Measurements from ENCODE around the gene PCDHGA7. TPM values are rescaled to one million over a fixed set of nuclear protein-coding genes. Genes with fewer than 3 reads are reported as not detected.
"Not testable (repeated sequence)": the region's sequence is repeated elsewhere in the genome, so short reads cannot be mapped to it uniquely, and the experiment has no call there.

Gene PCDHGA7
- total RNA-seq, 1 experiment from 2014 or later: 0.18 TPM

GRCh38 chr5:141413540-141414069, 31.1 kb downstream of the PCDHGA7 start:
- no peak for DNase-seq (ENCODE audit: low read depth, low spot score)
- ChIA-PET POLR2A (no interaction called here), CTCF (interaction anchor here (0.6 to 2.2 kb wide), 10 partner anchors 11 to 244 kb away, joined by 3 to 11 read pairs (median 4); partner anchors contain the start of genes PCDHB14, PCDHGA1, PCDHGA9 and PCDHGB2)
- Histone ChIP-seq H3K27ac (ENCODE audit: low read length) (no peak overlapping the region), H3K36me3 (ENCODE audit: control insufficient read depth, insufficient read depth, low read length) (no peaks in the 10 kb centered on the region), H3K27me3 (ENCODE audit: control insufficient read depth, insufficient read depth, low read length) (no peaks in the 10 kb centered on the region), H3K4me1 (ENCODE audit: control insufficient read depth, insufficient read depth, low read length) (no peaks in the 10 kb centered on the region; the same call in 1 of the 2 replicates), H3K4me3 (ENCODE audit: low read depth in 2 of 2, low read length in 2 of 2) (no peak overlapping the region), H3K9me3 (ENCODE audit: control insufficient read depth, insufficient read depth, low read depth, low read length) (no peaks in the 10 kb centered on the region)
- no peak for ATAC-seq
- intact Hi-C loops (cut with micrococcal nuclease; ENCODE audit: unreplicated experiment): loop anchor here (2.0 to 10.0 kb wide), 3 partner anchors 49 to 191 kb away; partner anchors contain the start of genes PCDHB14 and PCDHGA5
- in situ Hi-C loops (cut with HindIII; ENCODE audit: low pct_unique_long_range_greater_than_20kb, low sequenced_read_pairs): no loop called here
- TF ChIP-seq TCF7L2 (IDR thresholded peaks at IDR 0.05; ENCODE audit: low read depth, low read length) (no peak), POLR2AphosphoS5 (IDR thresholded peaks at IDR 0.05; ENCODE audit: low read depth, low read length) (no peak), SIN3A (IDR thresholded peaks at IDR 0.05; ENCODE audit: borderline replicate concordance, insufficient read depth, low read depth, low read length) (no peak)
- TF ChIP-seq, protein P1, sequence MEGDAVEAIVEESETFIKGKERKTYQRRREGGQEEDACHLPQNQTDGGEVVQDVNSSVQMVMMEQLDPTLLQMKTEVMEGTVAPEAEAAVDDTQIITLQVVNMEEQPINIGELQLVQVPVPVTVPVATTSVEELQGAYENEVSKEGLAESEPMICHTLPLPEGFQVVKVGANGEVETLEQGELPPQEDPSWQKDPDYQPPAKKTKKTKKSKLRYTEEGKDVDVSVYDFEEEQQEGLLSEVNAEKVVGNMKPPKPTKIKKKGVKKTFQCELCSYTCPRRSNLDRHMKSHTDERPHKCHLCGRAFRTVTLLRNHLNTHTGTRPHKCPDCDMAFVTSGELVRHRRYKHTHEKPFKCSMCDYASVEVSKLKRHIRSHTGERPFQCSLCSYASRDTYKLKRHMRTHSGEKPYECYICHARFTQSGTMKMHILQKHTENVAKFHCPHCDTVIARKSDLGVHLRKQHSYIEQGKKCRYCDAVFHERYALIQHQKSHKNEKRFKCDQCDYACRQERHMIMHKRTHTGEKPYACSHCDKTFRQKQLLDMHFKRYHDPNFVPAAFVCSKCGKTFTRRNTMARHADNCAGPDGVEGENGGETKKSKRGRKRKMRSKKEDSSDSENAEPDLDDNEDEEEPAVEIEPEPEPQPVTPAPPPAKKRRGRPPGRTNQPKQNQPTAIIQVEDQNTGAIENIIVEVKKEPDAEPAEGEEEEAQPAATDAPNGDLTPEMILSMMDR (IDR thresholded peaks at IDR 0.05): no peak
- TF ChIP-seq, protein P2, sequence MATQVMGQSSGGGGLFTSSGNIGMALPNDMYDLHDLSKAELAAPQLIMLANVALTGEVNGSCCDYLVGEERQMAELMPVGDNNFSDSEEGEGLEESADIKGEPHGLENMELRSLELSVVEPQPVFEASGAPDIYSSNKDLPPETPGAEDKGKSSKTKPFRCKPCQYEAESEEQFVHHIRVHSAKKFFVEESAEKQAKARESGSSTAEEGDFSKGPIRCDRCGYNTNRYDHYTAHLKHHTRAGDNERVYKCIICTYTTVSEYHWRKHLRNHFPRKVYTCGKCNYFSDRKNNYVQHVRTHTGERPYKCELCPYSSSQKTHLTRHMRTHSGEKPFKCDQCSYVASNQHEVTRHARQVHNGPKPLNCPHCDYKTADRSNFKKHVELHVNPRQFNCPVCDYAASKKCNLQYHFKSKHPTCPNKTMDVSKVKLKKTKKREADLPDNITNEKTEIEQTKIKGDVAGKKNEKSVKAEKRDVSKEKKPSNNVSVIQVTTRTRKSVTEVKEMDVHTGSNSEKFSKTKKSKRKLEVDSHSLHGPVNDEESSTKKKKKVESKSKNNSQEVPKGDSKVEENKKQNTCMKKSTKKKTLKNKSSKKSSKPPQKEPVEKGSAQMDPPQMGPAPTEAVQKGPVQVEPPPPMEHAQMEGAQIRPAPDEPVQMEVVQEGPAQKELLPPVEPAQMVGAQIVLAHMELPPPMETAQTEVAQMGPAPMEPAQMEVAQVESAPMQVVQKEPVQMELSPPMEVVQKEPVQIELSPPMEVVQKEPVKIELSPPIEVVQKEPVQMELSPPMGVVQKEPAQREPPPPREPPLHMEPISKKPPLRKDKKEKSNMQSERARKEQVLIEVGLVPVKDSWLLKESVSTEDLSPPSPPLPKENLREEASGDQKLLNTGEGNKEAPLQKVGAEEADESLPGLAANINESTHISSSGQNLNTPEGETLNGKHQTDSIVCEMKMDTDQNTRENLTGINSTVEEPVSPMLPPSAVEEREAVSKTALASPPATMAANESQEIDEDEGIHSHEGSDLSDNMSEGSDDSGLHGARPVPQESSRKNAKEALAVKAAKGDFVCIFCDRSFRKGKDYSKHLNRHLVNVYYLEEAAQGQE (IDR thresholded peaks at IDR 0.05; ENCODE audit: insufficient read depth in 1 of 2, low read depth in 2 of 2, low read length in 1 of 2): no peak
- no TSS peak for BruUV-seq (replicated peaks)

DNA sequence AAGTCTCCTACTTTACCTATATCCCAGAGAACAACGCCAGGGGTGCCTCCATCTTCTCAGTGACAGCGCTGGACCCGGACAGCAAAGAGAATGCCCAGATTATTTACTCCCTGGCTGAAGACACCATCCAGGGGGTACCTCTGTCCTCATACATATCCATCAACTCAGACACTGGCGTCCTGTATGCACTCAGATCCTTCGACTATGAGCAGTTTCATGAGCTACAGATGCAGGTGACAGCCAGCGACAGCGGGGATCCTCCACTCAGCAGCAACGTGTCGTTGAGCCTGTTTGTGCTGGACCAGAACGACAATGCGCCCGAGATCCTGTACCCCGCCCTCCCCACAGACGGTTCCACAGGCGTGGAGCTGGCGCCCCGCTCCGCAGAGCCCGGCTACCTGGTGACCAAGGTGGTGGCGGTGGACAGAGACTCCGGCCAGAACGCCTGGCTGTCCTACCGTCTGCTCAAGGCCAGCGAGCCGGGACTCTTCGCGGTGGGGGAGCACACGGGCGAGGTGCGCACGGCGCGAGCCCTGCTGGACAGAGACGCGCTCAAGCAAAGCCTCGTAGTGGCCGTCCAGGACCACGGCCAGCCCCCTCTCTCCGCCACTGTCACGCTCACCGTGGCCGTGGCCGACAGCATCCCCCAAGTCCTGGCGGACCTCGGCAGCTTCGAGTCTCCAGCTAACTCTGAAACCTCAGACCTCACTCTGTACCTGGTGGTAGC, 32.2 kb downstream of the PCDHGA7 start:
- H3K4me1 ChIP-seq (ENCODE audit: control insufficient read depth, insufficient read depth, low read length); POLR2A ChIA-PET; DNase-seq (ENCODE audit: low read depth, low spot score); H3K27ac ChIP-seq (ENCODE audit: low read length); in situ Hi-C loops (cut with HindIII; ENCODE audit: low pct_unique_long_range_greater_than_20kb, low sequenced_read_pairs); H3K27me3 ChIP-seq (ENCODE audit: control insufficient read depth, insufficient read depth, low read length); H3K9me3 ChIP-seq (ENCODE audit: control insufficient read depth, insufficient read depth, low read depth, low read length); H3K36me3 ChIP-seq (ENCODE audit: control insufficient read depth, insufficient read depth, low read length); ATAC-seq; BruUV-seq (replicated peaks); H3K4me3 ChIP-seq (ENCODE audit: low read depth in 2 of 2, low read length in 2 of 2): not testable (repeated sequence)
- CTCF ChIA-PET: interaction anchor here (0.7 to 2.2 kb wide), 2 partner anchors 69 to 191 kb away, joined by 11 to 13 read pairs; partner anchors contain the start of gene PCDHB14
- intact Hi-C loops (cut with micrococcal nuclease; ENCODE audit: unreplicated experiment): loop anchor here (5.0 to 10.0 kb wide), 2 partner anchors 50 to 192 kb away; partner anchors contain the start of genes PCDHB14 and PCDHGA5

- CTCF ChIA-PET: interaction anchor here (0.7 kb wide), 1 partner anchor 69 kb away, joined by 13 read pairs; no protein-coding TSS in a partner anchor
- H3K27ac ChIP-seq (ENCODE audit: low read length); H3K4me3 ChIP-seq (ENCODE audit: low read depth in 2 of 2, low read length in 2 of 2); BruUV-seq (replicated peaks); ATAC-seq; DNase-seq (ENCODE audit: low read depth, low spot score); H3K27me3 ChIP-seq (ENCODE audit: control insufficient read depth, insufficient read depth, low read length); POLR2A ChIA-PET; H3K9me3 ChIP-seq (ENCODE audit: control insufficient read depth, insufficient read depth, low read depth, low read length); H3K4me1 ChIP-seq (ENCODE audit: control insufficient read depth, insufficient read depth, low read length); in situ Hi-C loops (cut with HindIII; ENCODE audit: low pct_unique_long_range_greater_than_20kb, low sequenced_read_pairs); H3K36me3 ChIP-seq (ENCODE audit: control insufficient read depth, insufficient read depth, low read length): not testable (repeated sequence)
- intact Hi-C loops (cut with micrococcal nuclease; ENCODE audit: unreplicated experiment): loop anchor here (10.0 kb wide), 1 partner anchor 50 kb away; the partner anchor contains the start of gene PCDHGA5
Observed at GRCh38 chr5:141415275-141415618, 32.7 kb downstream of the PCDHGA7 start.
